ENCODE measurements around the gene EPN3. TPM values are rescaled to one million over a fixed set of nuclear protein-coding genes. Genes with fewer than 3 reads are reported as not detected.

The EPN3 gene
- polyA plus RNA-seq, 1 of the 3 experiments (the other 2 are of a cell fraction) = 0.05 TPM

DNA sequence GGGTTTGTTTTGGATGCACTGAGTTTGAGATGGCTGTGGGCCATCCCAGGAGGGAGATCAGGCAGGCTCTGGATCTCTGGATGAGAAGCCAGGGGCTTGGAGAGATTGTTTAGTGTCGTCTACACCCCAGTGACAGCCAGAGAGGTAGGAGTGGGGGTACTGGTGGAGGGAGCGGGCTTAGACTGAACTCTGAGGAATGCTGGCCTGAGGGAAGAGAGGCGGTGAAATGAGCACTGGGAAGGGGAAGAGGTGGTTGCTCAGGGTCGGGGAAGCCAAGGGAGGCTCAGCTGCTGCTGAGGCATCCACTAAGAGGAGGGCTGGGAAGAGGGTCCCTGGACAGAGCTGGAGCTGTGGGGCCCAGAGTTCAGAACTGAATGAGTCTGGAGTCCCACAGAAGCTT lies 51.6 kb downstream of the EPN3 start (continued):
- TF ChIP-seq, protein P1, sequence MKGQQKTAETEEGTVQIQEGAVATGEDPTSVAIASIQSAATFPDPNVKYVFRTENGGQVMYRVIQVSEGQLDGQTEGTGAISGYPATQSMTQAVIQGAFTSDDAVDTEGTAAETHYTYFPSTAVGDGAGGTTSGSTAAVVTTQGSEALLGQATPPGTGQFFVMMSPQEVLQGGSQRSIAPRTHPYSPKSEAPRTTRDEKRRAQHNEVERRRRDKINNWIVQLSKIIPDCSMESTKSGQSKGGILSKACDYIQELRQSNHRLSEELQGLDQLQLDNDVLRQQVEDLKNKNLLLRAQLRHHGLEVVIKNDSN (IDR thresholded peaks at IDR 0.05; ENCODE audit: borderline replicate concordance, low read depth) = no peak
- TF ChIP-seq POLR2AphosphoS5 (IDR thresholded peaks at IDR 0.05; ENCODE audit: low read depth, low read length) = no peak

DNA sequence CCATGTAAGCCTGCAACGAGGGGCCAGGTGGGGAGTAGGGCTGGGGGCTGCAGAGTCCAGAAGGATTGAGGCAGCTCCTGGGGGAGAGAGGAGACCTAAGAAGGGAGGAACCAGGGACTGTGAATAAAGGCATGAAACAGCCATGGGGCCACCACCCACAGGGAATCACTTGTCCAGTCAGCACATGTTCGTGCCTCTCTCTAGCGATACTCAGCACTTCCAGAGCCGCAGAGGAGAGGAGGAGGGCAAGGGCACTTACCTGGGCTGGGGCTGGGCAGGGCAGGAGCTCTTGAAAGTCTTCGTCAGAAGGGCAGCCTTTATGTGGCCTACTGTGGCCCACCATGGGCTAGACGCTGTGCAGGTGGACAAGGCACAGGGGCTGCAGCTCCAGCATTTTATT lies 52.2 kb downstream of the EPN3 start:
- Histone ChIP-seq H3K27ac (ENCODE audit: low read depth in 2 of 2, low read length in 1 of 2) (no peak overlapping the region), H3K4me2 (no peak overlapping the region), H3K27me3 (ENCODE audit: insufficient read depth) (peaks cover 16% of the 10 kb centered on the region), H2AFZ (ENCODE audit: low read depth) (no peak overlapping the region), H4K20me1 (ENCODE audit: insufficient read depth) (no peaks in the 10 kb centered on the region), H3K9me2 (no peaks in the 10 kb centered on the region), H3K79me2 (ENCODE audit: insufficient read depth) (no peaks in the 10 kb centered on the region), H3K4me3 (ENCODE audit: low read depth in 2 of 2, low read length in 1 of 2) (no peak overlapping the region), H3K4me1 (ENCODE audit: control insufficient read depth in 1 of 2, insufficient read depth in 2 of 2, low read depth in 1 of 2, low read length in 1 of 2) (peaks cover 0 to 45% of the 10 kb centered on the region in 2 experiments; a peak in 1 of 4 replicates), H3F3A (replicated peaks; ENCODE audit: insufficient read depth) (no peaks in the 10 kb centered on the region), H3K36me3 (replicated peaks in 1 of 2; ENCODE audit: control insufficient read depth in 1 of 2, insufficient read depth in 2 of 2, low read length in 1 of 2) (no peaks in the 10 kb centered on the region), H3K9ac (no peak overlapping the region), H3K9me3 (no peaks in the 10 kb centered on the region)
- TF ChIP-seq, protein P2, sequence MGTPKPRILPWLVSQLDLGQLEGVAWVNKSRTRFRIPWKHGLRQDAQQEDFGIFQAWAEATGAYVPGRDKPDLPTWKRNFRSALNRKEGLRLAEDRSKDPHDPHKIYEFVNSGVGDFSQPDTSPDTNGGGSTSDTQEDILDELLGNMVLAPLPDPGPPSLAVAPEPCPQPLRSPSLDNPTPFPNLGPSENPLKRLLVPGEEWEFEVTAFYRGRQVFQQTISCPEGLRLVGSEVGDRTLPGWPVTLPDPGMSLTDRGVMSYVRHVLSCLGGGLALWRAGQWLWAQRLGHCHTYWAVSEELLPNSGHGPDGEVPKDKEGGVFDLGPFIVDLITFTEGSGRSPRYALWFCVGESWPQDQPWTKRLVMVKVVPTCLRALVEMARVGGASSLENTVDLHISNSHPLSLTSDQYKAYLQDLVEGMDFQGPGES (IDR thresholded peaks at IDR 0.05; ENCODE audit: low read depth, low read length) = no peak
- TF ChIP-seq, protein P3, sequence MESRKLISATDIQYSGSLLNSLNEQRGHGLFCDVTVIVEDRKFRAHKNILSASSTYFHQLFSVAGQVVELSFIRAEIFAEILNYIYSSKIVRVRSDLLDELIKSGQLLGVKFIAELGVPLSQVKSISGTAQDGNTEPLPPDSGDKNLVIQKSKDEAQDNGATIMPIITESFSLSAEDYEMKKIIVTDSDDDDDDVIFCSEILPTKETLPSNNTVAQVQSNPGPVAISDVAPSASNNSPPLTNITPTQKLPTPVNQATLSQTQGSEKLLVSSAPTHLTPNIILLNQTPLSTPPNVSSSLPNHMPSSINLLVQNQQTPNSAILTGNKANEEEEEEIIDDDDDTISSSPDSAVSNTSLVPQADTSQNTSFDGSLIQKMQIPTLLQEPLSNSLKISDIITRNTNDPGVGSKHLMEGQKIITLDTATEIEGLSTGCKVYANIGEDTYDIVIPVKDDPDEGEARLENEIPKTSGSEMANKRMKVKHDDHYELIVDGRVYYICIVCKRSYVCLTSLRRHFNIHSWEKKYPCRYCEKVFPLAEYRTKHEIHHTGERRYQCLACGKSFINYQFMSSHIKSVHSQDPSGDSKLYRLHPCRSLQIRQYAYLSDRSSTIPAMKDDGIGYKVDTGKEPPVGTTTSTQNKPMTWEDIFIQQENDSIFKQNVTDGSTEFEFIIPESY (IDR thresholded peaks at IDR 0.05; ENCODE audit: borderline replicate concordance, low read depth) = no peak
- TF ChIP-seq, protein P1 (IDR thresholded peaks at IDR 0.05; ENCODE audit: borderline replicate concordance, low read depth) = no peak
- TF ChIP-seq ELF1 (IDR thresholded peaks at IDR 0.05) (no peak), RFX5 (IDR thresholded peaks at IDR 0.05; ENCODE audit: low read length) (no peak), EP300 (IDR thresholded peaks at IDR 0.05; ENCODE audit: borderline replicate concordance in 1 of 2, low read depth in 1 of 2, low read length in 1 of 2) (no peak), NFIC (IDR thresholded peaks at IDR 0.05; ENCODE audit: borderline replicate concordance) (no peak), RAD21 (IDR thresholded peaks at IDR 0.05; ENCODE audit: low read length) (no peak), GATA2 (CRISPR knock-in tag; IDR thresholded peaks at IDR 0.05) (no peak), GABPA (IDR thresholded peaks at IDR 0.05; ENCODE audit: low read depth) (no peak), FOXJ3 (CRISPR knock-in tag; IDR thresholded peaks at IDR 0.05) (no peak), SMC3 (IDR thresholded peaks at IDR 0.05; ENCODE audit: low read depth, low read length) (no peak), NRF1 (IDR thresholded peaks at IDR 0.05; ENCODE audit: low read depth, low read length) (no peak)
- TF ChIP-seq, protein P4, sequence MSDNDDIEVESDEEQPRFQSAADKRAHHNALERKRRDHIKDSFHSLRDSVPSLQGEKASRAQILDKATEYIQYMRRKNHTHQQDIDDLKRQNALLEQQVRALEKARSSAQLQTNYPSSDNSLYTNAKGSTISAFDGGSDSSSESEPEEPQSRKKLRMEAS (IDR thresholded peaks at IDR 0.05; ENCODE audit: low read depth) = no peak
- TF ChIP-seq, protein P5, sequence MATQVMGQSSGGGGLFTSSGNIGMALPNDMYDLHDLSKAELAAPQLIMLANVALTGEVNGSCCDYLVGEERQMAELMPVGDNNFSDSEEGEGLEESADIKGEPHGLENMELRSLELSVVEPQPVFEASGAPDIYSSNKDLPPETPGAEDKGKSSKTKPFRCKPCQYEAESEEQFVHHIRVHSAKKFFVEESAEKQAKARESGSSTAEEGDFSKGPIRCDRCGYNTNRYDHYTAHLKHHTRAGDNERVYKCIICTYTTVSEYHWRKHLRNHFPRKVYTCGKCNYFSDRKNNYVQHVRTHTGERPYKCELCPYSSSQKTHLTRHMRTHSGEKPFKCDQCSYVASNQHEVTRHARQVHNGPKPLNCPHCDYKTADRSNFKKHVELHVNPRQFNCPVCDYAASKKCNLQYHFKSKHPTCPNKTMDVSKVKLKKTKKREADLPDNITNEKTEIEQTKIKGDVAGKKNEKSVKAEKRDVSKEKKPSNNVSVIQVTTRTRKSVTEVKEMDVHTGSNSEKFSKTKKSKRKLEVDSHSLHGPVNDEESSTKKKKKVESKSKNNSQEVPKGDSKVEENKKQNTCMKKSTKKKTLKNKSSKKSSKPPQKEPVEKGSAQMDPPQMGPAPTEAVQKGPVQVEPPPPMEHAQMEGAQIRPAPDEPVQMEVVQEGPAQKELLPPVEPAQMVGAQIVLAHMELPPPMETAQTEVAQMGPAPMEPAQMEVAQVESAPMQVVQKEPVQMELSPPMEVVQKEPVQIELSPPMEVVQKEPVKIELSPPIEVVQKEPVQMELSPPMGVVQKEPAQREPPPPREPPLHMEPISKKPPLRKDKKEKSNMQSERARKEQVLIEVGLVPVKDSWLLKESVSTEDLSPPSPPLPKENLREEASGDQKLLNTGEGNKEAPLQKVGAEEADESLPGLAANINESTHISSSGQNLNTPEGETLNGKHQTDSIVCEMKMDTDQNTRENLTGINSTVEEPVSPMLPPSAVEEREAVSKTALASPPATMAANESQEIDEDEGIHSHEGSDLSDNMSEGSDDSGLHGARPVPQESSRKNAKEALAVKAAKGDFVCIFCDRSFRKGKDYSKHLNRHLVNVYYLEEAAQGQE (IDR thresholded peaks at IDR 0.05; ENCODE audit: low read depth, low read length) = no peak
- no peak for DNase-seq
- ChIA-PET POLR2A (interaction anchor here (1.1 to 1.2 kb wide), 2 partner anchors 15 to 23 kb away, joined by 3 to 7 read pairs; no protein-coding TSS in a partner anchor), CTCF (interaction anchor here (0.6 to 12.9 kb wide), 4 partner anchors 22 to 42 kb away, joined by 3 to 163 read pairs (median 11); no protein-coding TSS in a partner anchor)
- WGBS (ENCODE audit: low lambda C conversion rate) = 70% methylated on average over 4 of the region's 6 CpGs
